H7 (cell line): ENCODE data around the gene SEMA3G. TPM values are rescaled to one million over a fixed set of nuclear protein-coding genes. Genes with fewer than 3 reads are reported as not detected.
A peak's percentile ranks its signal among the peaks of the same experiment; 100 is the strongest.

Experiments
- DNase-seq: peaks from one replicate; pipeline ENCODE4 v3.0.0; 2012
- H3K27me3 ChIP-seq: 2 replicates; pipeline ENCODE4 v1.6.0; 2011; ENCODE audit warnings: mild to moderate bottlenecking, low read length; ENCODE audit not compliant: control insufficient read depth, insufficient read depth
- H3K36me3 ChIP-seq: replicated peaks from 2 replicates; pipeline ENCODE4 v1.5.1; 2011; ENCODE audit warnings: low read length; ENCODE audit not compliant: control insufficient read depth, insufficient read depth
- H3K4me3 ChIP-seq: 2 replicates; pipeline ENCODE4 v1.5.1; 2011; ENCODE audit warnings: low read depth, mild to moderate bottlenecking, control low read depth, low read length, moderate library complexity; ENCODE audit not compliant: insufficient read depth
- total RNA-seq: library from RNA; depleted of rRNA; stranded (reverse); fragments of >200 nt; shearing (Covaris generic); gene quantifications from 2 replicates; pipeline ENCODE4 v1.2.3, GENCODE V29; 2014

The SEMA3G gene
- total RNA-seq, 1 experiment from 2014 or later = 1.1 TPM

GRCh38 chr3:52483577-52484381 lies 38.9 kb upstream of the SEMA3G start:
- Histone ChIP-seq H3K4me3 (no peak overlapping the region), H3K36me3 (peaks cover 29% of the 10 kb centered on the region), H3K27me3 (no peaks in the 10 kb centered on the region)
- no peak for DNase-seq

GRCh38 chr3:52483081-52483480 lies 38.2 kb upstream of the SEMA3G start:
- Histone ChIP-seq H3K27me3 (no peaks in the 10 kb centered on the region), H3K36me3 (peaks cover 33% of the 10 kb centered on the region), H3K4me3 (no peak overlapping the region)
- no peak for DNase-seq

- Histone ChIP-seq H3K4me3 (no peak overlapping the region), H3K36me3 (peaks cover 39% of the 10 kb centered on the region), H3K27me3 (no peaks in the 10 kb centered on the region)
- peak; percentile 97 for DNase-seq
These were observed 37.1 kb upstream of the SEMA3G start for GRCh38 chr3:52481819-52482521.

GRCh38 chr3:52480768-52481715 lies 36.1 kb upstream of the SEMA3G start:
- no peaks in the 10 kb centered on the region for H3K27me3 ChIP-seq
- H3K4me3 ChIP-seq = no peak overlapping the region
- H3K36me3 ChIP-seq = peaks cover 40% of the 10 kb centered on the region
- no peak for DNase-seq

GRCh38 chr3:52479877-52480575 lies 35.1 kb upstream of the SEMA3G start:
- Histone ChIP-seq H3K4me3 (no peak overlapping the region), H3K27me3 (no peaks in the 10 kb centered on the region), H3K36me3 (peaks cover 45% of the 10 kb centered on the region)
- DNase-seq = no peak

- DNase-seq = no peak
- peaks cover 47% of the 10 kb centered on the region for H3K36me3 ChIP-seq
- no peaks in the 10 kb centered on the region for H3K27me3 ChIP-seq
- H3K4me3 ChIP-seq = no peak overlapping the region
These were observed 34.4 kb upstream of the SEMA3G start for GRCh38 chr3:52479037-52479876.

- peaks cover 59% of the 10 kb centered on the region for H3K36me3 ChIP-seq
These were observed 32.8 kb upstream of the SEMA3G start for GRCh38 chr3:52477796-52478095.

GRCh38 chr3:52477076-52477795 lies 32.3 kb upstream of the SEMA3G start:
- H3K27me3 ChIP-seq = no peaks in the 10 kb centered on the region
- H3K36me3 ChIP-seq = peaks cover 63% of the 10 kb centered on the region
- no peak overlapping the region for H3K4me3 ChIP-seq
- DNase-seq = no peak

More at GRCh38 chr3:52477796-52478095, 32.8 kb upstream of the SEMA3G start:
- Histone ChIP-seq H3K4me3 (no peak overlapping the region), H3K27me3 (no peaks in the 10 kb centered on the region)
- DNase-seq = no peak

GRCh38 chr3:52473026-52473425 lies 28.1 kb upstream of the SEMA3G start:
- DNase-seq = no peak
- H3K27me3 ChIP-seq = no peaks in the 10 kb centered on the region
- no peak overlapping the region for H3K4me3 ChIP-seq
- H3K36me3 ChIP-seq = peaks cover 52% of the 10 kb centered on the region

GRCh38 chr3:52472239-52473000 lies 27.5 kb upstream of the SEMA3G start:
- Histone ChIP-seq H3K4me3 (no peak overlapping the region), H3K27me3 (no peaks in the 10 kb centered on the region), H3K36me3 (peaks cover 47% of the 10 kb centered on the region)
- no peak for DNase-seq

- Histone ChIP-seq H3K27me3 (no peaks in the 10 kb centered on the region), H3K4me3 (no peak overlapping the region), H3K36me3 (peaks cover 44% of the 10 kb centered on the region)
- DNase-seq = peak; percentile 89
These were observed 26.7 kb upstream of the SEMA3G start for GRCh38 chr3:52471371-52472238.

GRCh38 chr3:52470920-52471319 lies 26.0 kb upstream of the SEMA3G start:
- no peak overlapping the region for H3K4me3 ChIP-seq
- peaks cover 39% of the 10 kb centered on the region for H3K36me3 ChIP-seq
- H3K27me3 ChIP-seq = no peaks in the 10 kb centered on the region
- no peak for DNase-seq
